ENCODE results near the gene ARL6IP5. TPM values are rescaled to one million over a fixed set of nuclear protein-coding genes. Genes with fewer than 3 reads are reported as not detected.

The ARL6IP5 gene
- total RNA-seq, 2 donors from 2014 or later = 77.8 to 156 TPM

DNA sequence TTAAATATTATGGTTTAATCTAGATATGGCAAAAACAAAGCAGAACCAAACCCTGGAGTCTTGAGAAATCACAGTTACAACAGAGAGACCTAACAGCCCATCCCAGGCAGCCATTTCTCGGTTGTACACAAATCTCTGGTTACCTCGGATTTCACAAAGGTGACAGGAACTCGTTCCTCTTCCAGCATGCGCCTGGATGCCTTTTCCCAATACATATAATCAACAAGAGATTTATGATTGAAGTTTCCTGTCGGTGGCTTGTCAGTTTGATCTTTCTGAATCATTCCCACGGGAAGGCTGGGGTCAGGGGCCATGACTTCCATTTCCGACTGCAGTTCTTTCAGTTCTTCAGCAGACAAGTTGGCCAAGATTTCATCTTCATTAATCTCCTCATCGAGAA is 37.2 kb downstream of the ARL6IP5 start:
- no peaks in the 10 kb centered on the region for H3K36me3 ChIP-seq
- no peak for DNase-seq
- intact Hi-C loops (cut with DNase I) = no loop called here
- H3K4me3 ChIP-seq = no peak overlapping the region
- H3K27me3 ChIP-seq = no peaks in the 10 kb centered on the region
- no peaks in the 10 kb centered on the region for H3K4me1 ChIP-seq
- TF ChIP-seq, protein P1, sequence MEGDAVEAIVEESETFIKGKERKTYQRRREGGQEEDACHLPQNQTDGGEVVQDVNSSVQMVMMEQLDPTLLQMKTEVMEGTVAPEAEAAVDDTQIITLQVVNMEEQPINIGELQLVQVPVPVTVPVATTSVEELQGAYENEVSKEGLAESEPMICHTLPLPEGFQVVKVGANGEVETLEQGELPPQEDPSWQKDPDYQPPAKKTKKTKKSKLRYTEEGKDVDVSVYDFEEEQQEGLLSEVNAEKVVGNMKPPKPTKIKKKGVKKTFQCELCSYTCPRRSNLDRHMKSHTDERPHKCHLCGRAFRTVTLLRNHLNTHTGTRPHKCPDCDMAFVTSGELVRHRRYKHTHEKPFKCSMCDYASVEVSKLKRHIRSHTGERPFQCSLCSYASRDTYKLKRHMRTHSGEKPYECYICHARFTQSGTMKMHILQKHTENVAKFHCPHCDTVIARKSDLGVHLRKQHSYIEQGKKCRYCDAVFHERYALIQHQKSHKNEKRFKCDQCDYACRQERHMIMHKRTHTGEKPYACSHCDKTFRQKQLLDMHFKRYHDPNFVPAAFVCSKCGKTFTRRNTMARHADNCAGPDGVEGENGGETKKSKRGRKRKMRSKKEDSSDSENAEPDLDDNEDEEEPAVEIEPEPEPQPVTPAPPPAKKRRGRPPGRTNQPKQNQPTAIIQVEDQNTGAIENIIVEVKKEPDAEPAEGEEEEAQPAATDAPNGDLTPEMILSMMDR (IDR thresholded peaks at IDR 0.05) = no peak
- H3K9me3 ChIP-seq = no peaks in the 10 kb centered on the region
- no peak overlapping the region for H3K9ac ChIP-seq (ENCODE audit: low read depth in 2 of 2, low read length in 2 of 2)
- no peak overlapping the region for H3K27ac ChIP-seq

DNA sequence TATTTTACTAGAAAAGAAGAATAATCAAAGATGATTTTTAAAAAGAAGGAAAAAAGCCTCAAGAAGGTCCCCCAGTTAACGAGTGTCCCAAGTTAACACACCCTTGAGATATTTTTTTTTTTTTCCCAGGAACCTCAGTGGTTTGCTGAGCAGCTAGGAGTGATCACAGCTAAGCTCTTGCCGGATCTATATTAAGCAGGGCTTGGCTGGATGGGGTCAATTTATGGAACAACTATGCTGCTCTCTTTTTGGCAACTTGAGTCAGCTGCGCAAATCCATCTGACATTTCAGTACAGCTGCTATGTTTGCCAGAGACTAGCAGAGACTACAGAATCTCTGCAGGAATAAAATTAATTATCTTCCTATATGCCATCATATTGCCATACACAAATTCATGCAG is 37.7 kb downstream of the ARL6IP5 start, which contains the start of gene LMOD3:
Gene LMOD3, minus strand, starts transcription at position 193 of the 400 bp plus-strand sequence. CDS start 209 bp downstream, outside the sequence.
- Histone ChIP-seq H3K36me3 (no peaks in the 10 kb centered on the region), H3K4me3 (no peak within 1 kb of the TSS), H3K27ac (no peak within 1 kb of the TSS), H3K9me3 (no peaks in the 10 kb centered on the region), H3K27me3 (no peaks in the 10 kb centered on the region), H3K9ac (ENCODE audit: low read depth in 2 of 2, low read length in 2 of 2) (no peak within 1 kb of the TSS), H3K4me1 (no peaks in the 10 kb centered on the region)
- no peak for DNase-seq
- TF ChIP-seq, protein P1 (IDR thresholded peaks at IDR 0.05) = no peak
- intact Hi-C loops (cut with DNase I) = no loop called here

DNA sequence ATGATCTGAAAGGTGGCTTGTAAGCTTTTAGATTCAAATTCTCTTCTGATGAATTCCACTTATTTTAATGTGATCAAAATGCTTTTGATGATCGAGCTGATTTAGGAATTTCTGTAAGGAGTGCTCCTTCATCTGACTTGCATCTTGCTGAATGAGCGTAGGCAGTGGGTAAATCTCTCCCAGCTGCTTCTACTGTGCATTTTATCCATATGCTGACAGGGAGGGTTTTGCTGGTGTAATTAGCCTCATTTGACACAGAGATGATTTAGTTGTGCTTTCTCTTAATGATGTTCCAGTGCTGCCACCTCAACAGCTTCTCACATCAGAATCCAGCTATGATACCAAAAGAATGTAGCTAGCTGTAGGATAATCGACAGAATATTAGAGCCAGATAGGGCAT is 41.5 kb downstream of the ARL6IP5 start:
- no peak for DNase-seq
- H3K9ac ChIP-seq (ENCODE audit: low read depth in 2 of 2, low read length in 2 of 2) = no peak overlapping the region
- TF ChIP-seq, protein P1 (IDR thresholded peaks at IDR 0.05) = no peak
- no peaks in the 10 kb centered on the region for H3K36me3 ChIP-seq
- H3K4me1 ChIP-seq = no peaks in the 10 kb centered on the region
- no peak overlapping the region for H3K27ac ChIP-seq
- no peak overlapping the region for H3K4me3 ChIP-seq
- H3K27me3 ChIP-seq = no peaks in the 10 kb centered on the region
- intact Hi-C loops (cut with DNase I) = no loop called here
- no peaks in the 10 kb centered on the region for H3K9me3 ChIP-seq

DNA sequence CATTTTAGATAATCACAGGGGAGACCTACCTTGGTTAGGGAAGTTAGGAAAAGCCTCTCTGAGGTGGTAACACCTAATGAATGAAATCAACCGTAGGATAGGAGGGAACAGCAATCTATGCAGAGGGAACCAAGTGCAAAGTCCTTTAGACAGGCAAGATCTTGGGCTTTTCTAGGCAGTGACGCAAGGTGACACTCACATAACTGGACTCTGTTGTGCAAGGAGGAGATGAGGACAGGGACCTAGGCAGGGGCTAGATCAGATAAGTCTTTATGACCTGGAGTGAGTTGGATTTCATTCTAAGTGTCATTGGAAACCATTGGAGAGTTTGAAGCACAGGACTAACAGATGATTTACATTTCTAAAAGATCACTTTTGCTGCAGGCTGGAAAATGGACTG is 42.3 kb downstream of the ARL6IP5 start:
- Histone ChIP-seq H3K4me3 (no peak overlapping the region), H3K27me3 (no peaks in the 10 kb centered on the region), H3K36me3 (no peaks in the 10 kb centered on the region), H3K27ac (no peak overlapping the region), H3K9ac (ENCODE audit: low read depth in 2 of 2, low read length in 2 of 2) (no peak overlapping the region), H3K9me3 (no peaks in the 10 kb centered on the region), H3K4me1 (no peaks in the 10 kb centered on the region)
- intact Hi-C loops (cut with DNase I) = no loop called here
- DNase-seq = no peak
- TF ChIP-seq, protein P1 (IDR thresholded peaks at IDR 0.05) = no peak

DNA sequence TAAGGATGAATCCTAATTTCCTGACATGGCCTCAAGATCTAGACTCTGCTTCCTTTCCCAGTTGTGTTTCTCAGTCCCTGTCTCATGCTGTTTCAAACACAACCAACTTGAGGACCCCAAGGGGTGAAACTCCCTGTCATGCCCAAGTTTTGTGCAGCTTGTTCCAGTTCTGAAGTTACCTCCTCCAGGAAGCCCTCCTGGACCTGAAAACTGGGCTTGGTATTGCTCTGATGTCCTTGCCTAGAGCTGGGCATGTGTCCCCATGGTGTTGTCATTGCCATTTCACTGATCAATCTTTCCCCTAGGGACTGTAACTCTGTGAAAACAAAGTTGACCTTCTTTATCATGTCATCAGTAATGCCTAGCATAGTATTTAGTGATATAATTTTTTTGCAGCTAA is 43.8 kb downstream of the ARL6IP5 start:
- Histone ChIP-seq H3K27me3 (no peaks in the 10 kb centered on the region), H3K4me3 (no peak overlapping the region), H3K27ac (no peak overlapping the region), H3K9me3 (no peaks in the 10 kb centered on the region), H3K36me3 (no peaks in the 10 kb centered on the region), H3K4me1 (no peaks in the 10 kb centered on the region), H3K9ac (ENCODE audit: low read depth in 2 of 2, low read length in 2 of 2) (no peak overlapping the region)
- intact Hi-C loops (cut with DNase I) = no loop called here
- TF ChIP-seq, protein P1 (IDR thresholded peaks at IDR 0.05) = no peak
- no peak for DNase-seq

DNA sequence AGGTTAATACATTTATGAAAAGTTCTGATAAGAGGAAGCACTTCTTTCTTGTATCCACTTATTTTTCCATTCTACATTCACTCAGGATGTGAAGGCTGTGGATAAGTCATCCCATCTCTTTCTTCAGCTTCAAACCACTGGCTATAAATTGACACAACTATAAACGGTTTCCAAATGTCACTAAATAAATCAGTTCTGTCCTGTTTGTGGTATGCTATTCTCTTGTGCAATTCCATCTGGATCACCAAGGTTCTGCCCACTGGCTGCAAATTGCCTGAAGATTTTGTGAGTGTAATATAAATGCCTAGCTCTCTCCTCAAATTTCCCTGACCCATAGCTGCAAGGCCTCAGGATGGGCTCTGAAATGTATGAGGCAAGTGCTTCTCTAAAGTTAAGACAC is 44.8 kb downstream of the ARL6IP5 start:
- no peak for DNase-seq
- no peaks in the 10 kb centered on the region for H3K36me3 ChIP-seq
- H3K9me3 ChIP-seq = no peaks in the 10 kb centered on the region
- H3K27me3 ChIP-seq = no peaks in the 10 kb centered on the region
- H3K4me1 ChIP-seq = no peaks in the 10 kb centered on the region
- no peak overlapping the region for H3K4me3 ChIP-seq
- intact Hi-C loops (cut with DNase I) = no loop called here
- TF ChIP-seq, protein P1 (IDR thresholded peaks at IDR 0.05) = no peak
- no peak overlapping the region for H3K9ac ChIP-seq (ENCODE audit: low read depth in 2 of 2, low read length in 2 of 2)
- no peak overlapping the region for H3K27ac ChIP-seq
